Esophagus squamous epithelium (tissue), 5 donors: Measurements from ENCODE around the gene TANGO2. TPM values are rescaled to one million over a fixed set of nuclear protein-coding genes. Genes with fewer than 3 reads are reported as not detected.

Experiments
- DNase-seq: peaks from one replicate; lab custom pipeline; 2025; lab: John Stamatoyannopoulos, UW
- H3K27ac ChIP-seq, 4 donors: fragments of 200-600 bp; sonication (generic); one replicate each; pipeline ENCODE4 v1.5.1; 2016 to 2019; ENCODE audit warnings: mild to moderate bottlenecking in 1 of 4
- H3K27me3 ChIP-seq, 4 donors: fragments of 200-600 bp; sonication (generic); 1 replicate in 3 of 4; 2 replicates in 1 of 4; pipeline versions ENCODE4 v1.5.1 to v1.6.0; 2017 to 2021; ENCODE audit warnings: antibody characterized with exemption in 1 of 4
- H3K36me3 ChIP-seq, 3 donors: fragments of 200-600 bp; sonication (generic); one replicate each; pipeline ENCODE4 v1.5.1; 2016 to 2019
- H3K4me1 ChIP-seq, 3 donors: fragments of 200-600 bp; sonication (generic); one replicate each; pipeline ENCODE4 v1.5.1; 2017 to 2019
- H3K4me3 ChIP-seq, 4 donors: fragments of 200-600 bp; sonication (generic); 1 replicate in 3 of 4; 2 replicates in 1 of 4; pipeline ENCODE4 v1.5.1; 2016 to 2019; ENCODE audit warnings: mild to moderate bottlenecking in 2 of 4, moderate library complexity in 1 of 4
- H3K9me3 ChIP-seq, 3 donors: fragments of 200-600 bp; sonication (generic); one replicate each; pipeline ENCODE4 v1.5.1; 2016 to 2019
- CTCF ChIP-seq, 6 experiments: fragments of 450-650 bp in 4 of 6; fragments of 200-600 bp in 2 of 6; sonication (generic) in 2 of 6; IDR thresholded peaks; one replicate each; pipeline ENCODE4 v1.5.1; 2016 to 2019; ENCODE audit warnings: antibody characterized with exemption in 6 of 6, mild to moderate bottlenecking in 4 of 6, moderate library complexity in 4 of 6
- POLR2A ChIP-seq, 4 donors: fragments of 450-650 bp; IDR thresholded peaks; one replicate each; pipeline ENCODE4 v1.6.1; 2017; ENCODE audit warnings: antibody characterized with exemption in 4 of 4, mild to moderate bottlenecking in 4 of 4, moderate library complexity in 3 of 4
- WGBS, 2 donors: methylation state at CpG; one replicate each; pipeline ENCODE4 v1.1.5; 2018; 5-methylcytosine and 5-hydroxymethylcytosine counted together
- intact Hi-C: fragments of 100-400 bp; cut with DNase I; formaldehyde crosslinking; loops from one replicate; pipeline ENCODE4 v1.15.0; 2022
- total RNA-seq, 4 donors: library from RNA; depleted of rRNA; stranded (reverse); fragments of >200 nt; gene quantifications; one replicate each; pipeline ENCODE4 v1.1.0, GENCODE V29; 2016
- donor health status: DM: yes; HTN: yes; CAD: no.

The TANGO2 gene
- total RNA-seq, 4 donors from 2014 or later, result 14.0 to 28.2 (median 17.6) TPM

- no peak for TF ChIP-seq CTCF (IDR thresholded peaks at IDR 0.05)
- no peak for TF ChIP-seq POLR2A (IDR thresholded peaks at IDR 0.05)
- H3K27ac ChIP-seq, result no peak overlapping the region
- 42 to 86% methylated on average over 1 of the region's 7 CpGs for WGBS, 2 donors
- H3K4me3 ChIP-seq, result no peak overlapping the region
- no peak for DNase-seq
- H3K36me3 ChIP-seq, result peaks cover 31 to 90% (median 33%) of the 10 kb centered on the region in 3 donors
- no peaks in the 10 kb centered on the region for H3K9me3 ChIP-seq
- intact Hi-C loops, result loop anchor here (10.0 kb wide), 2 partner anchors 87 to 137 kb away; partner anchors contain the start of gene TANGO2
- no peaks in the 10 kb centered on the region for H3K27me3 ChIP-seq
- H3K4me1 ChIP-seq, result peaks cover 11 to 34% (median 14%) of the 10 kb centered on the region in 3 donors
Observed at GRCh38 chr22:20111689-20112622, 91.0 kb downstream of the TANGO2 start.

GRCh38 chr22:20112623-20113511 lies 92.0 kb downstream of the TANGO2 start:
- TF ChIP-seq POLR2A (IDR thresholded peaks at IDR 0.05) (no peak), CTCF (IDR thresholded peaks at IDR 0.05) (no peak)

GRCh38 chr22:20113551-20114310 lies 92.8 kb downstream of the TANGO2 start:
- Histone ChIP-seq H3K36me3 (peaks cover 15 to 73% (median 25%) of the 10 kb centered on the region in 3 donors), H3K4me3 (no peak overlapping the region), H3K27me3 (no peaks in the 10 kb centered on the region), H3K4me1 (peaks cover 20 to 45% (median 25%) of the 10 kb centered on the region in 3 donors), H3K27ac (no peak overlapping the region), H3K9me3 (no peaks in the 10 kb centered on the region)
- no peak for DNase-seq
- intact Hi-C loops, result loop anchor here (10.0 kb wide), 2 partner anchors 89 to 139 kb away; partner anchors contain the start of gene TANGO2
- WGBS, 2 donors, result 81 to 83% methylated on average over 6 to 8 of the region's 19 CpGs
- TF ChIP-seq POLR2A (IDR thresholded peaks at IDR 0.05) (no peak), CTCF (IDR thresholded peaks at IDR 0.05) (no peak)

More at GRCh38 chr22:20112623-20113511, 92.0 kb downstream of the TANGO2 start:
- Histone ChIP-seq H3K9me3 (no peaks in the 10 kb centered on the region), H3K27ac (no peak overlapping the region), H3K27me3 (no peaks in the 10 kb centered on the region), H3K4me3 (no peak overlapping the region), H3K36me3 (peaks cover 24 to 81% (median 28%) of the 10 kb centered on the region in 3 donors), H3K4me1 (peaks cover 11 to 36% (median 16%) of the 10 kb centered on the region in 3 donors)
- intact Hi-C loops, result loop anchor here (10.0 kb wide), 2 partner anchors 88 to 138 kb away; partner anchors contain the start of gene TANGO2
- DNase-seq, result no peak
- 60 to 84% methylated on average over 1 to 2 of the region's 26 CpGs for WGBS, 2 donors

GRCh38 chr22:20114506-20115475 lies 93.9 kb downstream of the TANGO2 start:
- Histone ChIP-seq H3K9me3 (no peaks in the 10 kb centered on the region), H3K27ac (no peak overlapping the region), H3K36me3 (peaks cover 9 to 71% (median 18%) of the 10 kb centered on the region in 3 donors), H3K4me3 (no peak overlapping the region), H3K4me1 (peaks cover 26 to 56% (median 30%) of the 10 kb centered on the region in 3 donors), H3K27me3 (no peaks in the 10 kb centered on the region)
- DNase-seq, result no peak
- WGBS, 2 donors, result 85 to 92% methylated on average over 14 to 23 of the region's 36 CpGs
- intact Hi-C loops, result loop anchor here (10.0 kb wide), 2 partner anchors 90 to 140 kb away; partner anchors contain the start of gene TANGO2
- TF ChIP-seq POLR2A (IDR thresholded peaks at IDR 0.05) (no peak), CTCF (IDR thresholded peaks at IDR 0.05) (no peak)
